Body of pancreas (tissue), 4 donors: ENCODE measurements around the gene GNRH2.
"Not testable (repeated sequence)": the region's sequence is repeated elsewhere in the genome, so short reads cannot be mapped to it uniquely, and the experiment has no call there.

Source experiments
- CTCF ChIP-seq, 7 experiments: fragments of 450-650 bp in 4 of 7; fragments of 200-600 bp in 3 of 7; sonication (generic) in 3 of 7; IDR thresholded peaks; one replicate each; pipeline ENCODE4 v1.5.1; 2016 to 2019; ENCODE audit warnings: antibody characterized with exemption in 7 of 7
- POLR2A ChIP-seq, 3 donors: fragments of 450-650 bp; IDR thresholded peaks; one replicate each; pipeline ENCODE4 v1.6.1; 2016; ENCODE audit warnings: antibody characterized with exemption in 3 of 3, mild to moderate bottlenecking in 2 of 3

GRCh38 chr20:3075315-3075714, 31.9 kb downstream of the GNRH2 start:
- not testable (repeated sequence) for TF ChIP-seq CTCF, POLR2A (IDR thresholded peaks at IDR 0.05)
